GM19193 (cell line): ENCODE data around the gene TLR4.
A peak's percentile ranks its signal among the peaks of the same experiment; 100 is the strongest.

Experiments used
- POLR2A ChIP-seq: IDR thresholded peaks from 4 replicates; pipeline ENCODE4 v1.6.1; 2011; ENCODE audit not compliant: insufficient read depth, insufficient read length; ENCODE audit errors: extremely low read depth

TLR4 gene

DNA sequence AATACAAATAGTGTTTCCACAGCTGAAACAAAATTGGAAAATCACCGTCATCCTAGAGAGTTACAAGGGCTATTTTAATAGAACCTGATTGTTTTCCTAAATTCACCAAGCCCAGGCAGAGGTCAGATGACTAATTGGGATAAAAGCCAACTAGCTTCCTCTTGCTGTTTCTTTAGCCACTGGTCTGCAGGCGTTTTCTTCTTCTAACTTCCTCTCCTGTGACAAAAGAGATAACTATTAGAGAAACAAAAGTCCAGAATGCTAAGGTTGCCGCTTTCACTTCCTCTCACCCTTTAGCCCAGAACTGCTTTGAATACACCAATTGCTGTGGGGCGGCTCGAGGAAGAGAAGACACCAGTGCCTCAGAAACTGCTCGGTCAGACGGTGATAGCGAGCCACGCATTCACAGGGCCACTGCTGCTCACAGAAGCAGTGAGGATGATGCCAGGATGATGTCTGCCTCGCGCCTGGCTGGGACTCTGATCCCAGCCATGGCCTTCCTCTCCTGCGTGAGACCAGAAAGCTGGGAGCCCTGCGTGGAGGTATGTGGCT lies at the start of gene TLR4:
TLR4 (plus strand) TSS at position 380 of the 552 bp plus-strand sequence; CDS start at position 450, 70 bp downstream.
- TF ChIP-seq POLR2A, result peak; percentile 57

DNA sequence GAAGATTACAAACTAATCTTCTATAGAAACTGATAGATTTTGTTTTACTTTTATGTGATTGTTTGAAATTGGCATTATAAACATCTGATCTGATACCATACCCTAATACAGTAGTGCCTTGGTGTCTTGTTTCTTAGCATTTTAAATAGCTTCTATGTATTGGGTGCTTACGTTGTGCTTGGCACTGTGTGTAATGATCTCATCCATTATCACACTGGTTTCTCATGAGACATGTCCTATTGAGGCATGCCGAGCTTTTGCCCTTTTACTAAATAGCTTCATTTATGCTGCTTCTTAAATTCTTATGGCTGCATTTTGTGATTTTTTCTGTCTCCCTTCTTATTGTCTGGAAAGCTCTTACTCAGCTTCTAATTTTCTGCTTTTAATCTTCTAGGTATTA lies 48.2 kb upstream of the TLR4 start:
- no peak for TF ChIP-seq POLR2A

DNA sequence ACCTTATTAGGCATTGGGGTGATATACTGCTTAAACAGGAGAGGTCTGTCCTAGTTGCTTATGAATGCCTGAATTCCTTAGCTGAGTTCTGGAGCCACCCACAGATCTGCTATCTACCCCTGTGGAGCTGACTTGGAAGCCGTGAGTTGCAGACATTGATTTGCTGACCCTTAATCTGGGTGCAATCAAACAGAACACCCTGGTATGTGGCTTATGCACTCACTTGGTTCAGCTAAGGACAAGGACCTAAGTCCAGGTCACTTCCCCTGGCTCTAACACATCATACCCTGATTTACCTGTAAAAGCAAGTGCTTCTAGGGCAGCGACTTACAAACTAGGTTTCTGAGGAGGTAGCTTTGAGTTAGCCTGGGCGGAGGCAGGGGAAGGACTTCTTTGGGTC lies 41.6 kb upstream of the TLR4 start:
- TF ChIP-seq POLR2A, result no peak

DNA sequence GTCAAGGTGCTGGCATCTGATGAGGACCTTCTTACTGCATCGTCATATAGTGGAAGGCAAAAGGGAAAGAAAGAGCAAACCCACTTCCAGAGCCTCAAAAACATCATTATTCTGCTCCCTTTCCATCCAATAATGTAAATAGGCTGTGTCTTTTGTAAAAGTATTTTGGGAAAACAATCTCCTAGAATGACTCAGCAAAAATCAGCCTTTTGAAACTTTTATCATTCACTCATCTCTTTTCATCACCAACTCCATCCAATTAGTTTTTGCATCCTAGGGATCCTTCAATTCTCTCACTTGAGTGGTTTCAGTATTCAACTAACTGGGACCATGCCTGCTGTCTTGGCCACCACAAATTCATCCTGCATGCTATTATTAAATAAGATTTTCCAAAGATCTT lies 39.8 kb upstream of the TLR4 start:
- no peak for TF ChIP-seq POLR2A

DNA sequence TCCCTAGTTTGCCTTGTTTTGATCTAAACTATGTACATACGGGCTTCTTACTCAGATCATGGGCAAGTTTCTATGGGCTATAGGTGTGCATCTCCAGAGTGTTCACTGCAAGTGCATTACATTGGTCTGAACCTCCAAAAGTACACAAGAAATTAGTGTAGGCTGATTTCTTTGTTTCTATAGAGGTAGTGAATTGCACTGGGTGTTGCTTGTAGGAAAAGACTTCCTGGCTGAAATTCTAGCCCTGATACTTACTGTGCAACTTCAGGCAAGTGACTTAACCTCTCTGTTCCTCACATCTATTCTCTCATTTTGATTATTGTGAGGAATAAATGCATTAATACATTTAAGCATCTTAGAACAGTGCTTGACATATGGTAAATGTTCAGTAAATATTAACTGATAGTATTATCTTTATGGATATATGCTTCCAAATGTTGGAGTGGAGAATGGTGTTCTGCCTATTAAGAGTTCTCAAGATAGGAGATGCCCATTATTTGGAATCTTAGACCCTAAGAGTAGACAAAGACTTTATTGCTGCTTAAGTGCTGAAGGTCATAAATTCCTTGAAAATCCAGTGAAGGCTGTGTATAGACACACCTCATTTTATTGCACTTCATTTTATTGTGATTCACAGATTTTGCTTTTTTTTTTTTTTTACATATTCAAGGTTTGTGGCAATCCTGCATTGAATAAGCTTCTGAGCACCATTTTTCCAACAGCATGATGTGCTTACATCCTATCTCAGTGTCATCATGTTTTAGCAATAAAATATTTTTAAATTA lies 38.4 kb upstream of the TLR4 start:
- TF ChIP-seq POLR2A, result no peak

GRCh38 chr9:117671468-117671867 lies 32.7 kb upstream of the TLR4 start:
- no peak for TF ChIP-seq POLR2A

GRCh38 chr9:117672369-117672768 lies 31.8 kb upstream of the TLR4 start:
- TF ChIP-seq POLR2A, result no peak

GRCh38 chr9:117677572-117677971 lies 26.6 kb upstream of the TLR4 start:
- TF ChIP-seq POLR2A, result no peak

- no peak for TF ChIP-seq POLR2A
Observed at GRCh38 chr9:117678871-117679270, 25.3 kb upstream of the TLR4 start.

GRCh38 chr9:117679416-117679815 lies 24.8 kb upstream of the TLR4 start:
- no peak for TF ChIP-seq POLR2A

DNA sequence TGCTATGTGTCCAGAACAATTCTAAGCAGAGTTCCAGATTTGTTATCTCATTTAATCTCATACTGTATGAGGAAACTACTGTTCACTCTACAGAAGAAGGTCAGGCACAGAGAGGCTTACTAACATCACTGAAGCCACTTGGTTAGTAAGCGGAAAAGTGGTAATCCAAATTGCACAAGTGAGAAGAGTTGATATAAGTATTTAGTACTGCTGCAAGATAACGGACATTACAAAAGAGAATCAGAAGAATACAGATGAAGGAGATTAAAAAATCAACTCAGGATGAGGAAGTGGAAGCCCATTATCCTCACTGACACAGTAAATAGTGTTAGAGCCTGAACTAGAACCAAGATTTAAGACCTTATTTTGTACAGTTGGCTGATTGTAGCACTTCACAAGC lies 22.3 kb upstream of the TLR4 start:
- TF ChIP-seq POLR2A, result no peak

DNA sequence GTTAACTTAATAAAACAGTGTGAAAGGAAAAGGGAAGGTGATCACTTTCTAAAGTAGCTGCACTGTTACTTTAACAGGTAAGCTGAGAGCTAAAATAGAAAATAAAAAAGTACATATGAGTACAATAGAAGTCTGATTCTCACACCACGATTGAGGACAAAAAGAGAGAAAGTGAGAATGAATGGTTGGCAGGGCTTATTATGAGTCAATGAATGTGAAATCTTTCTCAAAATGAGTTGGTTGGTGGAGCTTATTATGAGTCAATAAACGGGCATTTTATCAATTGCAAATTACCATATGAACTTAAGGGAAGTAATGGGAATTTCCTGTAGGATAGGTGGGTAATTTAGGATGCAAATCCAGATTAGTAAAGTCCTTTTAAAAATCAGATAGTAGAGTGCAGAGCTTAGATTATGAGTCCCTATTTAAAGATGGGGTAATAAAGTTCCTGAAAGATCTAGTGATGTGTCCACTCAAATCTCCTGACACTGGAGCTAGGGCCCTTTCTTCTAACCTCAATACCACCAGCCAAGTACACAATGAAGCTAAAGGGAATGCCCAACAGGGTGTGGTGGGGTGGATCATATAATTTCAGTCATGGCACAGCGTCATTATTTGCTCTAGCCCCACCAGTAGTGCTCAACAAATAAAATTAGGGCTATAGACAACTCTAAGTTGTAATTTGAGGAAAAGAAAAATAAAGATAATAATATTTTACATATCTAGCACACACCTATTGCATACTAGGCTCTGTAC lies 21.1 kb upstream of the TLR4 start:
- no peak for TF ChIP-seq POLR2A

GRCh38 chr9:117687532-117687931 lies 16.7 kb upstream of the TLR4 start:
- no peak for TF ChIP-seq POLR2A

- TF ChIP-seq POLR2A, result no peak
Observed at GRCh38 chr9:117691367-117691766, 12.8 kb upstream of the TLR4 start.

GRCh38 chr9:117696154-117696553 lies 8.0 kb upstream of the TLR4 start:
- TF ChIP-seq POLR2A, result no peak

GRCh38 chr9:117697046-117697445 lies 7.2 kb upstream of the TLR4 start:
- no peak for TF ChIP-seq POLR2A
